ENCODE measurements around the gene SVOP. TPM values are rescaled to one million over a fixed set of nuclear protein-coding genes. Genes with fewer than 3 reads are reported as not detected.

SVOP gene
- total and polyA plus RNA-seq, 2 of the 8 experiments (the other 6 are each of a cell fraction or from before 2014, with no cell fraction given), result 0.06 TPM; not detected in 1

GRCh38 chr12:109016016-109016415 lies 4.9 kb downstream of the SVOP start:
- Histone ChIP-seq H2AK5ac (ENCODE audit: low read depth, low read length) (no peak overlapping the region), H2BK15ac (ENCODE audit: low read length) (no peak overlapping the region), H3K4me1 (replicated peaks in 1 of 4; ENCODE audit: control insufficient read depth in 3 of 4, insufficient read depth in 4 of 4, low read length in 3 of 4) (no peaks in the 10 kb centered on the region), H4K8ac (ENCODE audit: extremely low read depth, insufficient read depth, low read length) (no peak overlapping the region), H3K9me3 (ENCODE audit: insufficient read depth in 2 of 2, low read depth in 1 of 2, low read length in 1 of 2) (no peaks in the 10 kb centered on the region), H3K4ac (replicated peaks; ENCODE audit: insufficient read length, low read depth, low read length) (no peak overlapping the region), H3K9ac (replicated peaks in 1 of 4; ENCODE audit: extremely low read depth in 1 of 4, low read depth in 3 of 4, low read length in 3 of 4) (no peak overlapping the region), H3K79me2 (ENCODE audit: control insufficient read depth in 1 of 2, insufficient read depth in 2 of 2, low read length in 2 of 2) (no peaks in the 10 kb centered on the region), H3K56ac (replicated peaks; ENCODE audit: insufficient read length, low read depth, low read length) (no peak overlapping the region), H3K79me1 (ENCODE audit: low read depth, low read length) (no peaks in the 10 kb centered on the region), H4K91ac (replicated peaks; ENCODE audit: insufficient read length, low read length) (no peak overlapping the region), H2BK120ac (replicated peaks; ENCODE audit: low read depth, low read length) (no peak overlapping the region), H2BK12ac (ENCODE audit: low read depth, low read length) (no peak overlapping the region), H2AFZ (ENCODE audit: low read length) (no peak overlapping the region), H3K23me2 (ENCODE audit: low read depth, low read length) (no peaks in the 10 kb centered on the region), H2BK20ac (ENCODE audit: low read length) (no peak overlapping the region), H4K5ac (ENCODE audit: insufficient read length, low read depth, low read length) (no peak overlapping the region), H3K18ac (ENCODE audit: extremely low read depth, low read length) (no peak overlapping the region), H3K27ac (ENCODE audit: low read depth, low read length) (no peak overlapping the region), H3K27me3 (replicated peaks in 1 of 4; ENCODE audit: control insufficient read depth in 3 of 4, extremely low read depth in 1 of 4, insufficient read depth in 3 of 4, low read length in 3 of 4) (peaks cover 0 to 2% (median 0%) of the 10 kb centered on the region in 4 experiments; a peak in 1 of 7 replicates), H3K14ac (ENCODE audit: insufficient read length) (no peak overlapping the region), H3K36me3 (ENCODE audit: control insufficient read depth in 2 of 4, insufficient read depth in 4 of 4, low read length in 3 of 4) (no peaks in the 10 kb centered on the region), H2BK5ac (ENCODE audit: low read depth, low read length) (no peak overlapping the region), H3K4me3 (ENCODE audit: extremely low read depth in 1 of 4, insufficient read depth in 2 of 4, low read depth in 3 of 4, low read length in 4 of 4) (no peak overlapping the region), H3K4me2 (ENCODE audit: insufficient read depth in 1 of 2, low read depth in 2 of 2, low read length in 2 of 2) (no peak overlapping the region), H3K23ac (ENCODE audit: insufficient read length) (no peak overlapping the region), H4K20me1 (replicated peaks in 1 of 2; ENCODE audit: control insufficient read depth in 1 of 2, insufficient read depth in 2 of 2, low read length in 2 of 2) (no peaks in the 10 kb centered on the region)
- TF ChIP-seq CBX8 (IDR thresholded peaks at IDR 0.05; ENCODE audit: borderline replicate concordance, low read depth, low read length) (no peak), SIRT6 (IDR thresholded peaks at IDR 0.05; ENCODE audit: low read length) (no peak), SP4 (IDR thresholded peaks at IDR 0.05; ENCODE audit: low read length) (no peak), CTBP2 (IDR thresholded peaks at IDR 0.05; ENCODE audit: borderline replicate concordance, insufficient read depth, insufficient read length, low read length) (no peak), SP2 (IDR thresholded peaks at IDR 0.05; ENCODE audit: low read length) (no peak)
- 84% methylated on average over 8 of the region's 8 CpGs; no CpG with 5 or more reads in 1 of the 2 experiments for WGBS, 2 experiments (ENCODE audit: extremely low coverage in 1 of 2, insufficient coverage in 1 of 2, insufficient read length in 1 of 2, insufficient replicate concordance in 2 of 2, low coverage in 1 of 2, low lambda C conversion rate in 2 of 2, missing lambda C conversion rate in 1 of 2)
- ChIA-PET CTCF (ENCODE audit: partially characterized antibody) (no interaction called here), POLR2A (ENCODE audit: partially characterized antibody) (no interaction called here)
- FAIRE-seq, result no peak
- DNase-seq (ENCODE audit: low read depth in 1 of 2, low spot score in 2 of 2), result no peak
